Sigmoid colon (tissue), 7 donors: ENCODE data around the gene CNGB1. TPM values are rescaled to one million over a fixed set of nuclear protein-coding genes. Genes with fewer than 3 reads are reported as not detected.

Experiments used
- DNase-seq: peaks from one replicate; pipeline ENCODE4 v3.0.0-alpha.2; 2019
- H3K27ac ChIP-seq, 4 donors: fragments of 200-600 bp; sonication (generic); one replicate each; pipeline ENCODE4 v1.5.1; 2016 to 2019; ENCODE audit warnings: mild to moderate bottlenecking in 1 of 4
- H3K27me3 ChIP-seq, 3 donors: fragments of 200-600 bp; sonication (generic); one replicate each; pipeline ENCODE4 v1.5.1; 2019; ENCODE audit warnings: mild to moderate bottlenecking in 1 of 3
- H3K36me3 ChIP-seq, 4 donors: fragments of 200-600 bp; sonication (generic); one replicate each; pipeline ENCODE4 v1.5.1; 2016 to 2019
- H3K4me1 ChIP-seq, 4 donors: fragments of 200-600 bp; sonication (generic); one replicate each; pipeline ENCODE4 v1.5.1; 2017 to 2019
- H3K4me3 ChIP-seq, 4 donors: fragments of 200-600 bp; sonication (generic); one replicate each; pipeline ENCODE4 v1.5.1; 2017 to 2019; ENCODE audit warnings: mild to moderate bottlenecking in 2 of 4, moderate library complexity in 1 of 4
- H3K9me3 ChIP-seq, 4 donors: fragments of 200-600 bp in 3 of 4; sonication (generic) in 3 of 4; one replicate each; pipeline versions ENCODE4 v1.5.1 to v1.6.1; 2013 to 2019
- CTCF ChIP-seq, 4 experiments: fragments of 450-650 bp in 3 of 4; fragments of 200-600 bp in 1 of 4; IDR thresholded peaks; one replicate each; pipeline ENCODE4 v1.5.1; 2016 to 2019; ENCODE audit warnings: antibody characterized with exemption in 4 of 4, mild to moderate bottlenecking in 3 of 4, moderate library complexity in 2 of 4
- EP300 ChIP-seq, 4 donors: sonication (generic); formaldehyde crosslinking; IDR thresholded peaks; one replicate each; pipeline ENCODE4 v1.6.1; 2017; ENCODE audit warnings: antibody characterized with exemption in 4 of 4
- POLR2A ChIP-seq, 2 donors: fragments of 450-650 bp; IDR thresholded peaks; one replicate each; pipeline ENCODE4 v1.6.1; 2016; ENCODE audit warnings: antibody characterized with exemption in 2 of 2, mild to moderate bottlenecking in 2 of 2, moderate library complexity in 2 of 2
- POLR2AphosphoS5 ChIP-seq, 4 donors: sonication (generic); formaldehyde crosslinking; IDR thresholded peaks; one replicate each; pipeline ENCODE4 v1.6.1; 2017; ENCODE audit warnings: antibody characterized with exemption in 4 of 4
- WGBS, 2 donors: extraction: QIAGEN DNeasy Blood & Tissue Kit; methylation state at CpG; one replicate each; pipeline ENCODE4 v1.1.7; 2013; 5-methylcytosine and 5-hydroxymethylcytosine counted together
- intact Hi-C: fragments of 100-400 bp; cut with DNase I; formaldehyde crosslinking; loops from one replicate; pipeline ENCODE4 v1.15.1; 2023
- polyA plus RNA-seq, 3 donors: library from polyadenylated mRNA; stranded (reverse); fragments of 200-250 nt; gene quantifications; one replicate each; pipeline ENCODE4 v1.2.3, GENCODE V29; 2013
- total RNA-seq, 4 donors: library from RNA; depleted of rRNA; stranded (reverse); fragments of >200 nt; gene quantifications; one replicate each; pipeline ENCODE4 v1.1.0, GENCODE V29; 2016
- donor health status: healthy with polysubstance abuse.
- donor health status: Bipolar disorder and iron deficiency.
- donor health status: healthy.

Gene CNGB1
- total and polyA plus RNA-seq, 7 donors, result 0.70 to 13.0 (median 1.4) TPM; not detected in 3

GRCh38 chr16:57871456-57871855 is 99.5 kb downstream of the CNGB1 start:
- Histone ChIP-seq H3K4me1 (no peaks in the 10 kb centered on the region), H3K27me3 (peaks cover 0 to 29% (median 7%) of the 10 kb centered on the region in 3 donors), H3K27ac (no peak overlapping the region), H3K36me3 (no peaks in the 10 kb centered on the region), H3K4me3 (no peak overlapping the region), H3K9me3 (no peaks in the 10 kb centered on the region)
- 72 to 81% methylated on average over 1 of the region's 1 CpG for WGBS, 2 donors
- TF ChIP-seq CTCF (IDR thresholded peaks at IDR 0.05), result no peak
- TF ChIP-seq POLR2AphosphoS5 (IDR thresholded peaks at IDR 0.05), result no peak
- TF ChIP-seq POLR2A (IDR thresholded peaks at IDR 0.05), result no peak
- no peak for TF ChIP-seq EP300 (IDR thresholded peaks at IDR 0.05)
- DNase-seq, result no peak
- intact Hi-C loops, result no loop called here

- no peaks in the 10 kb centered on the region for H3K36me3 ChIP-seq
- intact Hi-C loops, result no loop called here
- DNase-seq, result no peak
- H3K27ac ChIP-seq, result no peak overlapping the region
- TF ChIP-seq POLR2A (IDR thresholded peaks at IDR 0.05) (no peak), EP300 (IDR thresholded peaks at IDR 0.05) (no peak)
- no peak overlapping the region for H3K4me3 ChIP-seq
- H3K9me3 ChIP-seq, result no peaks in the 10 kb centered on the region
- H3K27me3 ChIP-seq, result peaks cover 0 to 29% (median 7%) of the 10 kb centered on the region in 3 donors
- H3K4me1 ChIP-seq, result no peaks in the 10 kb centered on the region
- 70 to 76% methylated on average over 7 of the region's 7 CpGs for WGBS, 2 donors
Measured at GRCh38 chr16:57870753-57871454, 100.0 kb downstream of the CNGB1 start.

- WGBS, 2 donors, result 89 to 93% methylated on average over 13 of the region's 13 CpGs
- no peak overlapping the region for H3K27ac ChIP-seq
- peaks cover 0 to 21% (median 7%) of the 10 kb centered on the region in 3 donors for H3K27me3 ChIP-seq
- no peak for TF ChIP-seq CTCF (IDR thresholded peaks at IDR 0.05)
- TF ChIP-seq POLR2A (IDR thresholded peaks at IDR 0.05), result no peak
- no peak for TF ChIP-seq POLR2AphosphoS5 (IDR thresholded peaks at IDR 0.05)
- TF ChIP-seq EP300 (IDR thresholded peaks at IDR 0.05), result no peak
- H3K4me1 ChIP-seq, result no peaks in the 10 kb centered on the region
- no peak for DNase-seq
- H3K4me3 ChIP-seq, result no peak overlapping the region
- no peaks in the 10 kb centered on the region for H3K36me3 ChIP-seq
- intact Hi-C loops, result no loop called here
- no peaks in the 10 kb centered on the region for H3K9me3 ChIP-seq
Measured at GRCh38 chr16:57868913-57869520, 101.9 kb downstream of the CNGB1 start.

- Histone ChIP-seq H3K4me1 (peaks cover 0 to 7% (median 3%) of the 10 kb centered on the region in 4 donors), H3K9me3 (no peaks in the 10 kb centered on the region), H3K4me3 (no peak overlapping the region), H3K27ac (no peak overlapping the region), H3K36me3 (no peaks in the 10 kb centered on the region), H3K27me3 (peaks cover 0 to 3% (median 0%) of the 10 kb centered on the region in 3 donors)
- 59 to 64% methylated on average over 6 of the region's 6 CpGs for WGBS, 2 donors
- TF ChIP-seq POLR2A (IDR thresholded peaks at IDR 0.05) (no peak), EP300 (IDR thresholded peaks at IDR 0.05) (no peak), CTCF (IDR thresholded peaks at IDR 0.05) (no peak), POLR2AphosphoS5 (IDR thresholded peaks at IDR 0.05) (no peak)
- DNase-seq, result no peak
- intact Hi-C loops, result no loop called here
Measured at GRCh38 chr16:57867000-57867561, 103.8 kb downstream of the CNGB1 start.

GRCh38 chr16:57866529-57866918 is 104.4 kb downstream of the CNGB1 start:
- no peak overlapping the region for H3K4me3 ChIP-seq
- intact Hi-C loops, result no loop called here
- H3K9me3 ChIP-seq, result no peaks in the 10 kb centered on the region
- H3K36me3 ChIP-seq, result no peaks in the 10 kb centered on the region
- no peak for DNase-seq
- 84 to 88% methylated on average over 4 of the region's 4 CpGs for WGBS, 2 donors
- no peaks in the 10 kb centered on the region for H3K27me3 ChIP-seq
- H3K27ac ChIP-seq, result no peak overlapping the region
- no peak for TF ChIP-seq POLR2A (IDR thresholded peaks at IDR 0.05)
- TF ChIP-seq EP300 (IDR thresholded peaks at IDR 0.05), result no peak
- no peak for TF ChIP-seq CTCF (IDR thresholded peaks at IDR 0.05)
- TF ChIP-seq POLR2AphosphoS5 (IDR thresholded peaks at IDR 0.05), result no peak
- peaks cover 0 to 7% (median 3%) of the 10 kb centered on the region in 4 donors for H3K4me1 ChIP-seq
